ENCODE results near the gene TSPAN11.

GRCh38 chr12:31017535-31017934, 91.0 kb downstream of the TSPAN11 start:
- TF ChIP-seq POLR2A (IDR thresholded peaks at IDR 0.05; ENCODE audit: low read depth, low read length) (no peak), TAF1 (IDR thresholded peaks at IDR 0.05; ENCODE audit: borderline replicate concordance, low read depth, low read length) (no peak)
